DMS114 treated with DMSO at 0.1 percent for 48 hours (cell line): Measurements from ENCODE around the gene YPEL1.
"Not testable (repeated sequence)": the region's sequence is repeated elsewhere in the genome, so short reads cannot be mapped to it uniquely, and the experiment has no call there.

Experiments
- DNase-seq: peaks from one replicate; lab custom pipeline; 2025; ENCODE audit not compliant: unreplicated experiment; lab: John Stamatoyannopoulos, UW

The YPEL1 gene

GRCh38 chr22:21753374-21754111, 17.9 kb upstream of the YPEL1 start:
- DNase-seq: no peak

GRCh38 chr22:21752276-21752675, 16.7 kb upstream of the YPEL1 start:
- DNase-seq: no peak

GRCh38 chr22:21745948-21746347, 10.4 kb upstream of the YPEL1 start:
- DNase-seq: no peak

DNA sequence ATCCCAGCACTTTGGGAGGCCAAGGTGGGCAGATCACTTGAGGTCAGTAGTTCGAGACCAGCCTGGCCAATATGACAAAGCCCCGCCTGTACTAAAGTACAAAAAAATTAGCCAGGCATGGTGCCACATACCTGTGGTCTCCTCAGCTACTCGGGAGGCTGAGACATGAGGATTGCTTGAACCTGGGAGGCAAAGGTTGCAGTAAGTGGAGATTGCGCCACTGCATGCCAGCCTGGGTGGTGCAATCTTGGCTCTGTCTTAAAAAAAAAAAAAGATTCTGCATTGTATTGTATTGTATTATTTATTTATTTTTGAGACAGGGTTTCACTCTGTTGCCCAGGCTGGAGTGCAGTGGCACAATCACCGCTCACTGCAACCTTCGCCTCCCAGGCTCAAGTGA, 9.3 kb upstream of the YPEL1 start:
- not testable (repeated sequence) for DNase-seq

DNA sequence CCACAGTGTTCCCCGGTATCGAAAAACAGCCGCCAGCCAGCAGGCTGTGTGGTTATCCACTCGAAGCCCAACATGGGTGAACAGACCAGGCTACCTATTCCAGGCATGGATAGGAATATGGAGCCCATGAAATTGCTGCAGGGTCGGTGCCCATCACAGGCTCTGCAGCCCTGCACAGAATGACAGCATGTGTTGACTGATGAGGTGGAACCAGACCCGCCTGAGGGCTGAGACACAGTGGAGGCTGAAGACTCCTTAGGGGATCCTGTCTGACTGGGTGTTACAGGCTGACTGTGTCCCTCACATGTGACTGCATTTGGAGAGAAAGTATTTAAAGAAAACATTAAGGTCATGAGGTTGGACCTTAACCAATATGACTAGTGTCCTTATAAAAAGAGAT, 6.2 kb upstream of the YPEL1 start:
- no peak for DNase-seq

GRCh38 chr22:21741059-21741458, 5.5 kb upstream of the YPEL1 start:
- no peak for DNase-seq

DNA sequence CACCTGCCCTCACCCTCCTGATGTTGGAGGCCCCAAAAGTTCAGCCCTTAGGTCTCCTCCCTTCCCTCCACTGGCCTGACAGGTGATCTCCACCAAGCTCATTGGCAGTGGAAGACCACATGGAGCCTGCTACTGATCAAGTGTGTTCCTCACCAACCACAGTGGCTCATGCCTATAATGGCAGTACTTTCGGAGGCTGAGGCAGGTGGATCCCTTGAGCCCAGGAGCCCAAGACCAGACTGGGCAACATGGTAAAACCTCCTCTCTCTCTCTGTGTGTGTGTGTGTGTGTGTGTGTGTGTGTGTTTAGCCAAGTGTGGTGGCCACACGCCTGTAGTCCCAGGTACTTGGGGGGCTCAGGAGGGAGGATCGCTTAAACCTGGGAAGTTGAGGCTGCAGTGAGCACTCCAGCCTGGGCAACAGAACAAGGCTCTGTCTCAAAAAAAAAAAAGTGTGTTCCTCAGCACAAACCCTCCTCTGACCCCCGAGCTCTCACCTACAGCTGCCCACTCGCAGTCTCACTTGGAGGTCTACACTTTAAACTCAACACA, 4.3 kb upstream of the YPEL1 start:
- DNase-seq: no peak

DNA sequence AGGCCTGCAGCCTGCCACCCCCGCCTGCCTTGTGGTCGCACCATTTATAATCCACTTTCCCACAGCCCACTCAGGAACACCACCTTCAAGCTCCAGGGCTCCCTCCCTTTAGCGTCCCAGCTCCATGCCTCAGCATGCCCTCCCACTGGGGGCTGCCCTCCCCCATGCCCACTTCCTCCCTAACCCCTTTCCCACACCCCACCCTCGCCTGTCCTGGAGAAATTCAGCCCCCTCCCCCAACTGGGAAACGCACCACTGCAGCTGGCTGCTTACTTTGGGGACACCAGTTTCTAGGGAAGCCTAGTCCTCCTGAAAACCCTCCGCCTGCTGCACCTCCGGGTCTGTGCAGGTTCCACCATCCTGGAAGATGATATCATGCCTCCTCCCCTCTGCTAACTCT, 3.4 kb upstream of the YPEL1 start:
- no peak for DNase-seq

DNA sequence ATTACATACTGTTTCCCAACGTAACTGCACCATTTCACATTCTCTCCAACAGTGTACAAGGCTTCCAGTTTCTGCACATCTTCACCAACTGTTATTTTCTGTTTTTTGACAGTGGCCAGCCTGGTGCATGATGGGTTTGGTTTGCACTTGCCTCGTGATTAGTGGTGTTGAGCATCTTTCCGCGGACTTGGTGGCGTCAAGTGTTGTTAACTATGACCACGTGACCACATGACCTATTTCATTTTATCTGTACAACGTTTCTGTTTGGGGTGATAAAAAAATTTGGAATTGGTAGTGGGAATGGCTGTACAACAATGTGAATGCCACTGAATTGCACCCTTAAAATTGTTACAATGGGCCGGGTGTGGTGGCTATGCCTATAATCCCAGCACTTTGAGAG, 2.5 kb upstream of the YPEL1 start:
- DNase-seq: no peak

GRCh38 chr22:21736948-21737347, 1.4 kb upstream of the YPEL1 start:
- DNase-seq: no peak

- no peak for DNase-seq
Measured at GRCh38 chr22:21736084-21736642, 569 bp upstream of the YPEL1 start.

DNA sequence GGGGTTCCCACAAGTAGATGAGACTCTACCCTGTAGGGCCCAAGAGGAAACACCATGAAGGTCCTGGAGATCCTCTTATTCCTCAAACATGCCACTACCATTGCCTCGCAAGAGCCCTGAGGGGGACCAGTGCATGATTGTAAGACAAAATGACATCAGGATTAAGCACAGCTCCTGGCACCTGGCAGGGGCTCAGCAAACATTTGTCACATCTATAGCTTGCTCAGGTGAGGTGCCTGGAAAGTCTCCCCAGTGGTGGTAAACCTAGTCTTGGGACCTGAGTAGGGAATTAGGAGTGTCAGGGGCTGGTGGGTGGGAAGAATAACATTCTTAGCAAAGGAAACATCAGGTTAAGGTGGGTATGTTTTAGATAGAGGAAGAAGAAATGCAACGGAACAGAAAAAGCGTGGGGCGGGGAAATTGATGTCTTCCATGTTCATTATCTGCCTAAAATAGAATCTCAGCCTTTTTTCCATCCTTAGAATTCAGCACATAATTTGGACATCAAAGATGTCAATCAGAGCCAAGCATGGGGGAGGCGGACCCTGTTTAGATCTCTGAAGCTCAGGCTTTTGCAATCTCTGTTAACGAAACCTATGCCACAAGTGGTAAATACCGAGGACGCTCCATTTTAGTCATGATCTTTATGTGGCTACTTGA, 924 bp downstream of the YPEL1 start:
- no peak for DNase-seq

DNA sequence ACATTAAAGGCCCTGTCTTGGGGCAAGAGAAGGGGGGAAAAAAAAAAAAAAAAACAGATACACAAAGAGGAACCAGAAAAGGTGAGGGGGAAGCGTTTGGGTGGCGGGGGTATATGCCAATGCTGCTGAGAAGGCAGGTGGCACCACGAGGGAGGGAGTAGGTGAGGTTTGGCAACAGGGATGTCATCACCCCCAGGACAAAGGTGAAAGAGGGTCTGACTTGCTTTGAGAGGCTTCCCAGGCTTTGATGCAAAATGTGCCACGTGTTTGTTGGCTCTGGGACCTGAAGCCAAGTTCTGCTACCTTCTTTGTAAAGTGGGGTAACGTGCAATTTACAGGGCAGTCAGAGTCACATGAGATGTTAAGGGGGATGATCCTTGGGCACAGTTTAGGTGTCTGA, 4.1 kb downstream of the YPEL1 start:
- no peak for DNase-seq

- DNase-seq: no peak
Measured at GRCh38 chr22:21730535-21731308, 4.9 kb downstream of the YPEL1 start.

- not testable (repeated sequence) for DNase-seq
Measured at GRCh38 chr22:21729184-21729583, 6.4 kb downstream of the YPEL1 start.

DNA sequence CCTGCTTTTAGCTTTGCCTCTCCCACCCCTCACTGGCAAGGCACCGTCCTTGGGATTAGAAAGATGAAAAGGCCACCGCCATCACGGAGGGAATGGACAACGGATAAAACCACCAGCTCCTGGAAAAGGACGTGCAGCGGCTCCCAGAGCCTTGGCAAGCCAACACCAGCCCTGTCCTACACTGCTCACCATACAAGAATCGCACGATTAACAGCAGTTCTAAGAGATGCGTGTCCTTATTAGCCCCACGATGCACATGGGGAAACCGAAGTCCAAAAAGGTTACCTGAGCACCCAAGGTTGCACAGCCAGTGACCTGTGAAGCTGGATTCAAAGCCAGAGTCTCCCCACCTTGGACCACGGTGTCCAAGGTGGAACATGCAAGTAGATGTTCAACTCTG, 7.3 kb downstream of the YPEL1 start:
- DNase-seq: no peak

DNA sequence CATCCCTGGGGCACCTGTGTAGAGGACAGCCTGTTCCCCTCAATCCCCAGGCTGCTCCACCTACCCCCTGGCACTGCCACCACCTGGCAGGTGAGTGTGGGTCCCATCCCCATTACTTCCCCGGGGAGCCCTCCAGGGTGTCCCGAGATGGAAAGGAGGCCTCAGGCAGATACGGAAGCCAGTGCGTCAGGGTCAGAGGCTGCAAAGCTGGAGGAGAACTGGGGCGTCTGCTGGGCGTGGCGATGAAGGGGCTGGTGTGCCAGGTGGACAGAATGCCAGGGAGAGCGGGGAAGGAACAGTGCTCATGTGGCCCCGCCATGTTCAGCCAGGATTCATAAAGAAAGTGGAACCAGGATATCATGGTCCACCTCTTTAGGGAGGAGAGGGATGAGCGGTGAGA, 7.8 kb downstream of the YPEL1 start:
- DNase-seq: no peak

DNA sequence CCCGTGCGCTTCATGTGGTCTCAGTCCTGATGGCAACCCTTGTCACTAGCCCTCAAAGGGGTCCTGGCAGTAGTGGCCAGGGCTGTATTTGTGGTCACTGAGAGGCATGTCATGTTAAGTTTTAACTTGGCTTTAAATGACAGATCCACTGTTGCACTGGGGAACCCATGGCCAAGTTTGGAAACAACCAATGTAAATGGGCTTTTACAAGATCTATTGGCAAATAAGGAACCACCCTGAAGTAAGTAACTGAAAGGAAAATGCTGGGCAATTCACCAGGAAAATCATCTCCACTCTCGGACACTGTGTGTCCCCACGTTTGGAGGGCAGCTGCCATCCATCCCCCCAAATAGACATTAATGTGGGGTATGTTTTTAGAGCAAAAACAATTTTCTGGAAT, 8.4 kb downstream of the YPEL1 start:
- no peak for DNase-seq

GRCh38 chr22:21726650-21727049, 8.9 kb downstream of the YPEL1 start:
- no peak for DNase-seq

DNA sequence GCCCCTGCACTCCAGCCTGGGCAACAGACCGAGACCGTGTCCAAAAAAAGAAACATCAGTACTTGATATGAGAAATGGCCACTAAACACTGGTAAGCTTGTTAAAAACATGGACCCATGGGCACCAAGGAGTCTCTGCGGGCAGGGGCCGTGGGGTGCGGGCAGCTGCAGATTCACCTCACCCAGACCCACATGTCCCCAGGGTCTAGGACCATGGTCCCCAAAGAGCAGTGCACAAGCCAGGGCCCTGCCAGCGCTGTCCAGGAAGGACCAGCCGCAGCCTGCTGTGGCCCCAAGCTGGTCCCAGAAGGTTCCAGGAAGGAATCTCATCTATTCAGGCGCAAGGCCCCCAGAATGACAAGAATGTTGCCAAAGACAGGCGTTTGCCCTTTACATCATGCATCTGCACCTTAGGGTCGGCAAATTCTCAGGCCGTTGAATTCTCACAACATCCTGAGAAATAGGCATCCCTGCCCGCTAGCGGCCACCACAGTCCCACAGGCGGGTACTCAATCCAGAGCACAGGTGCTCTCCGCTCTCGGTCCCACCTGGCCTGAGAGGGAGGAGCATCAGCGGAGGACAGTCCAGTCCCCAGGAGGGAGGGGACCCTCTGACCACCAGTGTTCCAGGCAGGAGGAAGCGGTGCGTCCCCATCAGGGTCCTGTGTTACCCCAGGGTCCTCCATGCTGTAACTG, 9.5 kb downstream of the YPEL1 start:
- no peak for DNase-seq

GRCh38 chr22:21724496-21724895, 11.1 kb downstream of the YPEL1 start:
- DNase-seq: not testable (repeated sequence)
